Adrenal gland (tissue), 5 donors: Measurements from ENCODE around the gene TSHZ2.

Source experiments
- POLR2A ChIP-seq, 2 donors: fragments of 450-650 bp; IDR thresholded peaks; one replicate each; pipeline ENCODE4 v1.6.1; 2017; ENCODE audit warnings: antibody characterized with exemption in 2 of 2, mild to moderate bottlenecking in 2 of 2, moderate library complexity in 1 of 2
- TF ChIP-seq, protein P1 (sequence below), 6 experiments: fragments of 450-650 bp in 4 of 6; fragments of 200-600 bp in 2 of 6; sonication (generic) in 1 of 6; IDR thresholded peaks; 1 replicate in 5 of 6; 2 replicates in 1 of 6; pipeline versions ENCODE4 v1.5.1 to v1.8.0; 2016 to 2021; ENCODE audit warnings: antibody characterized with exemption in 6 of 6, mild to moderate bottlenecking in 2 of 6, moderate library complexity in 1 of 6
- donor health status: DM: no; HTN: no; CAD: no.

DNA sequence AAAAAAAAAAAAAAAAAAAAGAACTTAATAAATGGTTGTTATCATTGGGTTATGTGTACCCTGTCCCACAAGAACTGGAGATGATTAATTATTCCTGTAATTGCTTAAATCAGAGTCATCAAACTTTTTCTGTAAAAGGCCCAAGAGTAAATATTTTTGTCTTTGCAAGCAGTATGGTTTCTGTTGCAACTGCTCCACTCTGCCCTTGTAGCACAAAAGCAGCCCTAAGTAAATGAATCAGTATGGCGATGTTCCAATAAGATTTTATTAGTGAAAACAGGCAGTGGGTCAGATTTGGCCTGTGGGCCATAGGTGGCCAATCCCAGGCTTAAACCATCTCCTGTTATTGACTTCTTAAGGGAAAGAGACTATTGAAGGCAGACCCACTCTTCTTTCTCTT lies 252.7 kb downstream of the TSHZ2 start:
- TF ChIP-seq, protein P1, sequence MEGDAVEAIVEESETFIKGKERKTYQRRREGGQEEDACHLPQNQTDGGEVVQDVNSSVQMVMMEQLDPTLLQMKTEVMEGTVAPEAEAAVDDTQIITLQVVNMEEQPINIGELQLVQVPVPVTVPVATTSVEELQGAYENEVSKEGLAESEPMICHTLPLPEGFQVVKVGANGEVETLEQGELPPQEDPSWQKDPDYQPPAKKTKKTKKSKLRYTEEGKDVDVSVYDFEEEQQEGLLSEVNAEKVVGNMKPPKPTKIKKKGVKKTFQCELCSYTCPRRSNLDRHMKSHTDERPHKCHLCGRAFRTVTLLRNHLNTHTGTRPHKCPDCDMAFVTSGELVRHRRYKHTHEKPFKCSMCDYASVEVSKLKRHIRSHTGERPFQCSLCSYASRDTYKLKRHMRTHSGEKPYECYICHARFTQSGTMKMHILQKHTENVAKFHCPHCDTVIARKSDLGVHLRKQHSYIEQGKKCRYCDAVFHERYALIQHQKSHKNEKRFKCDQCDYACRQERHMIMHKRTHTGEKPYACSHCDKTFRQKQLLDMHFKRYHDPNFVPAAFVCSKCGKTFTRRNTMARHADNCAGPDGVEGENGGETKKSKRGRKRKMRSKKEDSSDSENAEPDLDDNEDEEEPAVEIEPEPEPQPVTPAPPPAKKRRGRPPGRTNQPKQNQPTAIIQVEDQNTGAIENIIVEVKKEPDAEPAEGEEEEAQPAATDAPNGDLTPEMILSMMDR (IDR thresholded peaks at IDR 0.05): no peak
- TF ChIP-seq POLR2A (IDR thresholded peaks at IDR 0.05): no peak
